ENCODE data around the gene RNF31.

The RNF31 gene

DNA sequence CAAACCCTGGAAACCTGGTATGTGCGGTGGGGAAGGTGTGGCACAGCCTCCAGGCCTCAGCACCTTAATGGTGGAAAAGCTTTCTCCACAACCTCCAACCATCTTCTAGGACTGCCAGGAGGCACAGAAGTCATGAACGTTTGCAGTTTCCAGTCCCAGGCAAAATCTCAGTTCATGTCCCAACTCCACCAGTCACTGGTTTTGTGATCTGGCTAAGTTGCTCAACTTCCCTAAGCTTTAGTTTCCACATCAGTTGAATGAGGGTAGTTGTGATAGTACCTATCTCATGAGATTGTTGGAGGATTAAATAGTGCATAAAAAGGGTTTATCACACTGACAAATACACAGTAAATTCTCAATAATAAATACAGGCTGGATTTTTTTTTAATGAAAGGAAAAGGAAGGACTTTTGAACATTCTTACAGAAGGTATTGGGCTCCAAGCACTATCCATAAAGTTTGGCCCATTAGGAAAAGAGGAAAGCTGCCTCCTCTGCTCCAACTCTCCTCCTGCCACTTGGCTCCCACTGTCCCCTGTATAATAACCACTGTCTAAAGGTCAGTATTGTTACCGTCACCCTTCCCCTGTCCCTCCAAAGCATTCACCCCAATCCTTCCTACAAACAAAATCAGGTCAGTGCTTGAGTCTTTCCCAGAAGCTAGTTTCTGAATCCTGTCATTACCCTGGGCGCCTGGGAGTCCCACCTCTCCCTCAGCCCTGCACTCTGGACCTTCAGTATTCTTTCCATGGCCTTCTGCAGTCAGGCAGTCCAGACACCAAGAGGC lies 46.9 kb upstream of the RNF31 start:
- Histone ChIP-seq H3K9me3 (ENCODE audit: insufficient read depth, low read depth, low read length) (no peaks in the 10 kb centered on the region), H3K4me3 (ENCODE audit: low read length, poor library complexity, severe bottlenecking) (no peak overlapping the region), H3K36me3 (ENCODE audit: insufficient read depth, low read length) (no peaks in the 10 kb centered on the region; the same call in 1 of the 2 replicates), H4K20me1 (ENCODE audit: insufficient read depth, low read length, poor library complexity, severe bottlenecking) (no peaks in the 10 kb centered on the region), H3K9me2 (replicated peaks; ENCODE audit: low read depth, low read length) (no peaks in the 10 kb centered on the region), H3K9ac (ENCODE audit: low read depth, low read length, poor library complexity, severe bottlenecking) (no peak overlapping the region), H3K4me1 (ENCODE audit: insufficient read depth, low read length, poor library complexity, severe bottlenecking) (peaks cover 10% of the 10 kb centered on the region), H2AFZ (ENCODE audit: low read length) (no peak overlapping the region), H3K79me2 (ENCODE audit: insufficient read depth, low read length) (peaks cover 15% of the 10 kb centered on the region; the same call in 1 of the 2 replicates), H3K4me2 (ENCODE audit: low read depth, low read length, poor library complexity, severe bottlenecking) (no peak overlapping the region), H3F3A (ENCODE audit: low read depth) (no peaks in the 10 kb centered on the region), H3K27me3 (ENCODE audit: insufficient read depth, low read length, poor library complexity, severe bottlenecking) (no peaks in the 10 kb centered on the region)
- TF ChIP-seq EZH2phosphoT487 (IDR thresholded peaks at IDR 0.05; ENCODE audit: borderline replicate concordance): no peak
- TF ChIP-seq, protein P1, sequence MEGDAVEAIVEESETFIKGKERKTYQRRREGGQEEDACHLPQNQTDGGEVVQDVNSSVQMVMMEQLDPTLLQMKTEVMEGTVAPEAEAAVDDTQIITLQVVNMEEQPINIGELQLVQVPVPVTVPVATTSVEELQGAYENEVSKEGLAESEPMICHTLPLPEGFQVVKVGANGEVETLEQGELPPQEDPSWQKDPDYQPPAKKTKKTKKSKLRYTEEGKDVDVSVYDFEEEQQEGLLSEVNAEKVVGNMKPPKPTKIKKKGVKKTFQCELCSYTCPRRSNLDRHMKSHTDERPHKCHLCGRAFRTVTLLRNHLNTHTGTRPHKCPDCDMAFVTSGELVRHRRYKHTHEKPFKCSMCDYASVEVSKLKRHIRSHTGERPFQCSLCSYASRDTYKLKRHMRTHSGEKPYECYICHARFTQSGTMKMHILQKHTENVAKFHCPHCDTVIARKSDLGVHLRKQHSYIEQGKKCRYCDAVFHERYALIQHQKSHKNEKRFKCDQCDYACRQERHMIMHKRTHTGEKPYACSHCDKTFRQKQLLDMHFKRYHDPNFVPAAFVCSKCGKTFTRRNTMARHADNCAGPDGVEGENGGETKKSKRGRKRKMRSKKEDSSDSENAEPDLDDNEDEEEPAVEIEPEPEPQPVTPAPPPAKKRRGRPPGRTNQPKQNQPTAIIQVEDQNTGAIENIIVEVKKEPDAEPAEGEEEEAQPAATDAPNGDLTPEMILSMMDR (conservative IDR thresholded peaks at IDR 0.05; ENCODE audit: low read length): no peak

- Histone ChIP-seq H3K9me2 (replicated peaks; ENCODE audit: low read depth, low read length) (no peaks in the 10 kb centered on the region), H2AFZ (ENCODE audit: low read length) (no peak overlapping the region), H4K20me1 (ENCODE audit: insufficient read depth, low read length, poor library complexity, severe bottlenecking) (no peaks in the 10 kb centered on the region), H3K27me3 (ENCODE audit: insufficient read depth, low read length, poor library complexity, severe bottlenecking) (no peaks in the 10 kb centered on the region), H3K4me1 (ENCODE audit: insufficient read depth, low read length, poor library complexity, severe bottlenecking) (peaks cover 6% of the 10 kb centered on the region), H3K4me3 (ENCODE audit: low read length, poor library complexity, severe bottlenecking) (no peak overlapping the region), H3K9ac (ENCODE audit: low read depth, low read length, poor library complexity, severe bottlenecking) (no peak overlapping the region), H3F3A (ENCODE audit: low read depth) (no peaks in the 10 kb centered on the region), H3K79me2 (ENCODE audit: insufficient read depth, low read length) (peaks cover 11% of the 10 kb centered on the region; the same call in 1 of the 2 replicates), H3K9me3 (ENCODE audit: insufficient read depth, low read depth, low read length) (no peaks in the 10 kb centered on the region), H3K36me3 (ENCODE audit: insufficient read depth, low read length) (no peaks in the 10 kb centered on the region; the same call in 1 of the 2 replicates), H3K4me2 (ENCODE audit: low read depth, low read length, poor library complexity, severe bottlenecking) (no peak overlapping the region)
- TF ChIP-seq EZH2phosphoT487 (IDR thresholded peaks at IDR 0.05; ENCODE audit: borderline replicate concordance): no peak
- TF ChIP-seq, protein P1 (conservative IDR thresholded peaks at IDR 0.05; ENCODE audit: low read length): no peak
These were observed 46.3 kb upstream of the RNF31 start for GRCh38 chr14:24100982-24101494.

- Histone ChIP-seq H3K9me3 (ENCODE audit: insufficient read depth, low read depth, low read length) (no peaks in the 10 kb centered on the region), H3K27me3 (ENCODE audit: insufficient read depth, low read length, poor library complexity, severe bottlenecking) (no peaks in the 10 kb centered on the region), H3K4me1 (ENCODE audit: insufficient read depth, low read length, poor library complexity, severe bottlenecking) (no peaks in the 10 kb centered on the region), H3K9ac (ENCODE audit: low read depth, low read length, poor library complexity, severe bottlenecking) (no peak overlapping the region), H3K9me2 (replicated peaks; ENCODE audit: low read depth, low read length) (no peaks in the 10 kb centered on the region), H4K20me1 (ENCODE audit: insufficient read depth, low read length, poor library complexity, severe bottlenecking) (no peaks in the 10 kb centered on the region), H3K4me2 (ENCODE audit: low read depth, low read length, poor library complexity, severe bottlenecking) (no peak overlapping the region), H2AFZ (ENCODE audit: low read length) (no peak overlapping the region), H3K4me3 (ENCODE audit: low read length, poor library complexity, severe bottlenecking) (no peak overlapping the region), H3F3A (ENCODE audit: low read depth) (no peaks in the 10 kb centered on the region), H3K79me2 (ENCODE audit: insufficient read depth, low read length) (no peaks in the 10 kb centered on the region), H3K36me3 (ENCODE audit: insufficient read depth, low read length) (no peaks in the 10 kb centered on the region; the same call in 1 of the 2 replicates)
- TF ChIP-seq EZH2phosphoT487 (IDR thresholded peaks at IDR 0.05; ENCODE audit: borderline replicate concordance): no peak
- TF ChIP-seq, protein P1 (conservative IDR thresholded peaks at IDR 0.05; ENCODE audit: low read length): no peak
These were observed 44.8 kb upstream of the RNF31 start for GRCh38 chr14:24102357-24103048.

Measured in Loucy (cell line).